Uterus (tissue), 2 donors: ENCODE data around the gene PPP2R1B.
"Not testable (repeated sequence)": the region's sequence is repeated elsewhere in the genome, so short reads cannot be mapped to it uniquely, and the experiment has no call there.

ENCODE experiments used
- POLR2A ChIP-seq, 2 donors: fragments of 450-650 bp; IDR thresholded peaks; one replicate each; pipeline ENCODE4 v1.6.1; 2016; ENCODE audit warnings: antibody characterized with exemption in 2 of 2, mild to moderate bottlenecking in 1 of 2, moderate library complexity in 1 of 2
- TF ChIP-seq, protein P1 (sequence below), 4 experiments: fragments of 200-600 bp in 2 of 4; fragments of 450-650 bp in 2 of 4; sonication (generic) in 2 of 4; IDR thresholded peaks; one replicate each; pipeline ENCODE4 v1.5.1; 2016 to 2019; ENCODE audit warnings: antibody characterized with exemption in 4 of 4, mild to moderate bottlenecking in 2 of 4, moderate library complexity in 1 of 4

DNA sequence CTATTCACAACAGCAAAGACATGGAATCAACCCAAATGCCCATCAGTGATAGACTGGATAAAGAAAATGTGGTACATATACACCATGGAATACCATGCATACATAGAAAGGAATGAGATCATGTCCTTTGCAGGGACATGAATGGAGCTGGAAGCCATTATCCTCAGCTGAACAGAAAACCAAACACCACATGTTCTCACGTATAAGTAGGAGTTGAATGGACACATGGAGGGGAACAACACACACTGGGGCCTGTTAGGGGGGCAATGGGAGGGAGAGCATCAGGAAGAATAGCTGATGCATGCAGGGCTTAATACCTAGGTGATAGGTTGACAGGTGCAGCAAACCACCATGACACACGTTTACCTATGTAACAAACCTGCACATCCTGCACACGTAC is 48.5 kb downstream of the PPP2R1B start:
- TF ChIP-seq POLR2A (IDR thresholded peaks at IDR 0.05): not testable (repeated sequence)
- TF ChIP-seq, protein P1, sequence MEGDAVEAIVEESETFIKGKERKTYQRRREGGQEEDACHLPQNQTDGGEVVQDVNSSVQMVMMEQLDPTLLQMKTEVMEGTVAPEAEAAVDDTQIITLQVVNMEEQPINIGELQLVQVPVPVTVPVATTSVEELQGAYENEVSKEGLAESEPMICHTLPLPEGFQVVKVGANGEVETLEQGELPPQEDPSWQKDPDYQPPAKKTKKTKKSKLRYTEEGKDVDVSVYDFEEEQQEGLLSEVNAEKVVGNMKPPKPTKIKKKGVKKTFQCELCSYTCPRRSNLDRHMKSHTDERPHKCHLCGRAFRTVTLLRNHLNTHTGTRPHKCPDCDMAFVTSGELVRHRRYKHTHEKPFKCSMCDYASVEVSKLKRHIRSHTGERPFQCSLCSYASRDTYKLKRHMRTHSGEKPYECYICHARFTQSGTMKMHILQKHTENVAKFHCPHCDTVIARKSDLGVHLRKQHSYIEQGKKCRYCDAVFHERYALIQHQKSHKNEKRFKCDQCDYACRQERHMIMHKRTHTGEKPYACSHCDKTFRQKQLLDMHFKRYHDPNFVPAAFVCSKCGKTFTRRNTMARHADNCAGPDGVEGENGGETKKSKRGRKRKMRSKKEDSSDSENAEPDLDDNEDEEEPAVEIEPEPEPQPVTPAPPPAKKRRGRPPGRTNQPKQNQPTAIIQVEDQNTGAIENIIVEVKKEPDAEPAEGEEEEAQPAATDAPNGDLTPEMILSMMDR (IDR thresholded peaks at IDR 0.05): not testable (repeated sequence)
